BJ (cell line): ENCODE results near the gene CFHR1. TPM values are rescaled to one million over a fixed set of nuclear protein-coding genes. Genes with fewer than 3 reads are reported as not detected.
"Not testable (repeated sequence)": the region's sequence is repeated elsewhere in the genome, so short reads cannot be mapped to it uniquely, and the experiment has no call there.

Experiments used
- CTCF ChIA-PET: fragments of 350-600 bp; formaldehyde crosslinking; extraction: SDS; loops from one replicate; lab custom pipeline; 2021; ENCODE audit warnings: antibody characterized with exemption, inconsistent platforms; lab: Yijun Ruan, JAX
- POLR2A ChIA-PET: fragments of 300-600 bp; sonication (Branson Sonifier 250); formaldehyde crosslinking; extraction: SDS; loops from one replicate; lab custom pipeline; 2021; ENCODE audit warnings: antibody characterized with exemption; lab: Charles Lee
- DNase-seq: peaks from one replicate; pipeline ENCODE4 v3.0.0-alpha.2; 2011; ENCODE audit warnings: low read depth
- H3K27me3 ChIP-seq: 2 replicates; pipeline ENCODE4 v1.6.0; 2011; ENCODE audit warnings: low read length; ENCODE audit not compliant: control insufficient read depth, insufficient read depth
- H3K36me3 ChIP-seq: 2 replicates; pipeline ENCODE4 v1.5.1; 2011; ENCODE audit warnings: low read length; ENCODE audit not compliant: control insufficient read depth, insufficient read depth
- H3K4me3 ChIP-seq: 2 replicates; pipeline ENCODE4 v1.5.1; 2011; ENCODE audit warnings: low read depth, mild to moderate bottlenecking, control low read depth, low read length
- polyA minus RNA-seq: library from RNA; depleted of rRNA, polyadenylated mRNA; stranded (reverse); fragments of >200 nt; gene quantifications from 2 replicates; pipeline ENCODE4 v1.2.3, GENCODE V29; 2011; rRNA and poly(A)+ RNA removed
- polyA plus RNA-seq: library from polyadenylated mRNA; depleted of rRNA; stranded (reverse); fragments of >200 nt; gene quantifications from 2 replicates; pipeline ENCODE4 v1.2.3, GENCODE V29; 2011; rRNA removed
- TF ChIP-seq, protein P1 (sequence below): IDR thresholded peaks from 2 replicates; pipeline ENCODE4 v1.5.1; 2011; ENCODE audit warnings: low read depth, mild to moderate bottlenecking, control low read depth, inconsistent platforms, low read length, moderate library complexity; ENCODE audit not compliant: insufficient read depth

CFHR1 gene
- polyA plus RNA-seq: 0.26 and 0.33 TPM in 2 replicates
- polyA minus RNA-seq: not detected in 2 replicates

DNA sequence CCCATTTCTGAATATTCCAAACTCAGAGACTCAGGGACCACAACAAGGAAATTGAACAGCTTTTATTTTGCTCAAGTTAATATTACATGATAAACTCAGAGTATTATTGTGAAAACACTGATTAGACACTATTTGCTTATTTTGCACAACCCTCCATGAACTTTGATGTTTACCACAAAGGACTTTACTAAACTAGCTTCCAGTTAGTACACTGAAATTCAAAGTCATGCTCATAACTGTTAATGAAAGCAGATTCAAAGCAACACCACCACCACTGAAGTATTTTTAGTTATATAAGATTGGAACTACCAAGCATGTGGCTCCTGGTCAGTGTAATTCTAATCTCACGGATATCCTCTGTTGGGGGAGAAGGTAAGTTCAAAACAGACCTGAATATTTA is at the start of gene CFHR1:
CFHR1 (plus strand) TSS at position 201 of the 400 bp plus-strand sequence; CDS start at position 315, 114 bp downstream.
- CTCF ChIA-PET, H3K4me3 ChIP-seq, POLR2A ChIA-PET, DNase-seq, H3K27me3 ChIP-seq, H3K36me3 ChIP-seq: not testable (repeated sequence)

GRCh38 chr1:196769823-196770222 is 49.7 kb upstream of the CFHR1 start:
- H3K36me3 ChIP-seq, CTCF ChIA-PET, DNase-seq, H3K27me3 ChIP-seq, H3K4me3 ChIP-seq: not testable (repeated sequence)
- POLR2A ChIA-PET: interaction anchor here (0.5 kb wide), 1 partner anchor 185 kb away, joined by 7 read pairs; no protein-coding TSS in a partner anchor

DNA sequence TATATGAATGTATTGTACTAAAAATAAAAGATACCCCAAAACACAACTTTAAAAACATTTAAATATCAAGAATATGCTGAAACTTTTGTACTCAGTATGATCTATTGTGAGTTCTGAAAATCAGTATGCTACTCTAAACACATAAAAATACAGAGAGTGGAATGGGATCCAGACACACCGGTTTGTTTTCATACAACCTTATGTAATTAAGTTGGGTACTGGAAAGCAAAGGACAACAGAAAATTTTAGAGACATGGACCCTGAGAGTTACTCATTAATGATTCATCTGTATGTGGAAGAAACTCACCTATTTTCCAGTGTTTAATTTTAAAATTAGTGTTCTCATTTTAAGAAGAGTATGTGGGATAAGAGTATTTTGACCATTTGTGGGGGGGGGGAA is 45.8 kb upstream of the CFHR1 start:
- no peak for DNase-seq
- TF ChIP-seq, protein P1, sequence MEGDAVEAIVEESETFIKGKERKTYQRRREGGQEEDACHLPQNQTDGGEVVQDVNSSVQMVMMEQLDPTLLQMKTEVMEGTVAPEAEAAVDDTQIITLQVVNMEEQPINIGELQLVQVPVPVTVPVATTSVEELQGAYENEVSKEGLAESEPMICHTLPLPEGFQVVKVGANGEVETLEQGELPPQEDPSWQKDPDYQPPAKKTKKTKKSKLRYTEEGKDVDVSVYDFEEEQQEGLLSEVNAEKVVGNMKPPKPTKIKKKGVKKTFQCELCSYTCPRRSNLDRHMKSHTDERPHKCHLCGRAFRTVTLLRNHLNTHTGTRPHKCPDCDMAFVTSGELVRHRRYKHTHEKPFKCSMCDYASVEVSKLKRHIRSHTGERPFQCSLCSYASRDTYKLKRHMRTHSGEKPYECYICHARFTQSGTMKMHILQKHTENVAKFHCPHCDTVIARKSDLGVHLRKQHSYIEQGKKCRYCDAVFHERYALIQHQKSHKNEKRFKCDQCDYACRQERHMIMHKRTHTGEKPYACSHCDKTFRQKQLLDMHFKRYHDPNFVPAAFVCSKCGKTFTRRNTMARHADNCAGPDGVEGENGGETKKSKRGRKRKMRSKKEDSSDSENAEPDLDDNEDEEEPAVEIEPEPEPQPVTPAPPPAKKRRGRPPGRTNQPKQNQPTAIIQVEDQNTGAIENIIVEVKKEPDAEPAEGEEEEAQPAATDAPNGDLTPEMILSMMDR: no peak
- Histone ChIP-seq H3K27me3 (no peaks in the 10 kb centered on the region), H3K4me3 (no peak overlapping the region), H3K36me3 (no peaks in the 10 kb centered on the region)
- ChIA-PET CTCF (no interaction called here), POLR2A (no interaction called here)

- H3K27me3 ChIP-seq: no peaks in the 10 kb centered on the region
- H3K4me3 ChIP-seq: no peak overlapping the region
- no peak for DNase-seq
- ChIA-PET POLR2A (no interaction called here), CTCF (no interaction called here)
- TF ChIP-seq, protein P1: no peak
- no peaks in the 10 kb centered on the region for H3K36me3 ChIP-seq
Measured at GRCh38 chr1:196774175-196774574, 45.4 kb upstream of the CFHR1 start.

DNA sequence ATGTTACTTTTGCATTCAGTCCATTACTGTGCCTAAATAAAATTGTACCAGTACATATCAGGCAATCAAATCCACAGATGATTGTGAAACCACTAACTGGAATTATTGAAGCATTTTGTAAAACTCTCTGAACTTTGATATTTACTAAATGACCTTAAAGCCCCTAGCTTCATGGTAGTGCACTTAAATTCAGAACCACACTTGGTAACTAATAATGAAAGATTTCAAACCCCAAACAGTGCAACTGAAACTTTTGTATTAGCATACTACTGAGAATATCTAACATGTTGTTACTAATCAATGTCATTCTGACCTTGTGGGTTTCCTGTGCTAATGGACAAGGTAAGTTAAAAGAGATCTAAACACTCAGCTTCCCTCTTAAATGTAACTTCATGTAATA is 44.9 kb upstream of the CFHR1 start, which contains the start of gene CFHR3:
CFHR3 (plus strand) TSS at position 238 of the 400 bp plus-strand sequence; CDS start at position 285, 47 bp downstream.
- TF ChIP-seq, protein P1: no peak
- no peaks in the 10 kb centered on the region for H3K36me3 ChIP-seq
- H3K27me3 ChIP-seq: no peaks in the 10 kb centered on the region
- POLR2A ChIA-PET: no interaction called here
- H3K4me3 ChIP-seq: no peak within 1 kb of the TSS
- no peak for DNase-seq
- CTCF ChIA-PET: no interaction called here

GRCh38 chr1:196777603-196778002 is 41.9 kb upstream of the CFHR1 start:
- no peak for DNase-seq
- POLR2A ChIA-PET: no interaction called here
- Histone ChIP-seq H3K27me3 (no peaks in the 10 kb centered on the region), H3K4me3 (no peak overlapping the region), H3K36me3 (no peaks in the 10 kb centered on the region)
- CTCF ChIA-PET: no interaction called here
- TF ChIP-seq, protein P1: no peak
